SK-N-MC (cell line): Measurements from ENCODE around the gene RNF8.

ENCODE experiments used
- DNase-seq: peaks from one replicate; pipeline ENCODE4 v3.0.0-alpha.2; 2011; ENCODE audit warnings: low read depth, low spot score
- H3K27ac ChIP-seq: fragments of 200-600 bp; sonication (generic); 2 replicates; pipeline ENCODE4 v1.5.1; 2016; ENCODE audit warnings: mixed run types
- H3K36me3 ChIP-seq: fragments of 200-600 bp; sonication (generic); 2 replicates; pipeline ENCODE4 v1.6.1; 2017; ENCODE audit warnings: antibody characterized with exemption, low read length, mixed read lengths; ENCODE audit not compliant: insufficient read depth
- H3K4me3 ChIP-seq: fragments of 200-600 bp; sonication (generic); 2 replicates; pipeline ENCODE4 v1.5.1; 2016
- H3K9ac ChIP-seq: fragments of 200-600 bp; sonication (generic); 2 replicates; pipeline ENCODE4 v1.8.0; 2017; ENCODE audit warnings: mixed run types, mixed read lengths; ENCODE audit not compliant: insufficient read length
- H3K9me3 ChIP-seq: fragments of 200-600 bp; sonication (generic); 2 replicates; pipeline ENCODE4 v1.6.1; 2017; ENCODE audit warnings: low read depth, mild to moderate bottlenecking, antibody characterized with exemption, low read length, moderate library complexity, mixed read lengths
- EZH2 ChIP-seq: fragments of 200-600 bp; sonication (generic); IDR thresholded peaks from one replicate; pipeline ENCODE4 v1.6.1; 2017; ENCODE audit warnings: antibody characterized with exemption
- FOXP2 ChIP-seq: optimal IDR thresholded peaks from 2 replicates; pipeline ENCODE3; 2011; ENCODE audit warnings: mild to moderate bottlenecking, moderate library complexity; ENCODE audit not compliant: insufficient read depth; ENCODE audit errors: extremely low read length, control extremely low read depth
- POLR2AphosphoS5 ChIP-seq: IDR thresholded peaks from 2 replicates; pipeline ENCODE4 v1.6.1; 2012; ENCODE audit warnings: mild to moderate bottlenecking, low read depth, low read length, borderline replicate concordance

RNF8 gene

GRCh38 chr6:37376078-37376743 lies 22.4 kb downstream of the RNF8 start:
- no peak for DNase-seq
- no peak overlapping the region for H3K4me3 ChIP-seq
- no peak overlapping the region for H3K9ac ChIP-seq
- H3K27ac ChIP-seq = no peak overlapping the region
- no peak for TF ChIP-seq POLR2AphosphoS5
- H3K9me3 ChIP-seq = no peaks in the 10 kb centered on the region
- H3K36me3 ChIP-seq = peaks cover 17% of the 10 kb centered on the region

GRCh38 chr6:37381579-37381978 lies 27.8 kb downstream of the RNF8 start:
- peaks cover 6% of the 10 kb centered on the region for H3K36me3 ChIP-seq
- H3K4me3 ChIP-seq = no peak overlapping the region
- H3K9me3 ChIP-seq = no peaks in the 10 kb centered on the region
- no peak overlapping the region for H3K9ac ChIP-seq
- TF ChIP-seq FOXP2 (no peak), EZH2 (no peak), POLR2AphosphoS5 (no peak)
- no peak overlapping the region for H3K27ac ChIP-seq
- no peak for DNase-seq

- DNase-seq = no peak
- no peak overlapping the region for H3K4me3 ChIP-seq
- no peak overlapping the region for H3K9ac ChIP-seq
- H3K27ac ChIP-seq = no peak overlapping the region
- TF ChIP-seq EZH2 (no peak), FOXP2 (no peak)
- H3K36me3 ChIP-seq = peaks cover 6% of the 10 kb centered on the region
- H3K9me3 ChIP-seq = no peaks in the 10 kb centered on the region
Observed at GRCh38 chr6:37382994-37383765, 29.4 kb downstream of the RNF8 start.

GRCh38 chr6:37388578-37388977 lies 34.8 kb downstream of the RNF8 start:
- no peak overlapping the region for H3K9ac ChIP-seq
- no peak overlapping the region for H3K4me3 ChIP-seq
- no peak for TF ChIP-seq FOXP2
- no peak for TF ChIP-seq POLR2AphosphoS5
- TF ChIP-seq EZH2 = no peak
- no peak for DNase-seq
- H3K36me3 ChIP-seq = peaks cover 15% of the 10 kb centered on the region; the same call in 1 of the 2 replicates
- H3K27ac ChIP-seq = no peak overlapping the region
- H3K9me3 ChIP-seq = no peaks in the 10 kb centered on the region

- H3K9me3 ChIP-seq = no peaks in the 10 kb centered on the region
- H3K36me3 ChIP-seq = peaks cover 15% of the 10 kb centered on the region; the same call in 1 of the 2 replicates
- no peak overlapping the region for H3K4me3 ChIP-seq
- DNase-seq = no peak
- no peak for TF ChIP-seq EZH2
- TF ChIP-seq POLR2AphosphoS5 = no peak
- TF ChIP-seq FOXP2 = no peak
- H3K27ac ChIP-seq = no peak overlapping the region
- H3K9ac ChIP-seq = no peak overlapping the region
Observed at GRCh38 chr6:37389857-37390256, 36.1 kb downstream of the RNF8 start.

GRCh38 chr6:37391120-37391519 lies 37.3 kb downstream of the RNF8 start:
- no peak for TF ChIP-seq EZH2
- TF ChIP-seq POLR2AphosphoS5 = no peak
- TF ChIP-seq FOXP2 = no peak
- H3K9ac ChIP-seq = no peak overlapping the region
- no peak for DNase-seq
- no peaks in the 10 kb centered on the region for H3K9me3 ChIP-seq
- no peak overlapping the region for H3K4me3 ChIP-seq
- no peak overlapping the region for H3K27ac ChIP-seq
- H3K36me3 ChIP-seq = peaks cover 15% of the 10 kb centered on the region; the same call in 1 of the 2 replicates

GRCh38 chr6:37392821-37393220 lies 39.0 kb downstream of the RNF8 start:
- no peak for DNase-seq
- H3K36me3 ChIP-seq = peaks cover 15% of the 10 kb centered on the region; the same call in 1 of the 2 replicates
- no peaks in the 10 kb centered on the region for H3K9me3 ChIP-seq
- TF ChIP-seq EZH2 (no peak), FOXP2 (no peak), POLR2AphosphoS5 (no peak)
- H3K27ac ChIP-seq = no peak overlapping the region
- no peak overlapping the region for H3K4me3 ChIP-seq
- no peak overlapping the region for H3K9ac ChIP-seq

GRCh38 chr6:37393381-37393929 lies 39.7 kb downstream of the RNF8 start:
- TF ChIP-seq FOXP2 (no peak), EZH2 (no peak), POLR2AphosphoS5 (no peak)
- H3K9ac ChIP-seq = no peak overlapping the region
- H3K4me3 ChIP-seq = no peak overlapping the region
- DNase-seq = no peak
- no peak overlapping the region for H3K27ac ChIP-seq
- peaks cover 15% of the 10 kb centered on the region; the same call in 1 of the 2 replicates for H3K36me3 ChIP-seq
- no peaks in the 10 kb centered on the region for H3K9me3 ChIP-seq
